OCI-LY1 (cell line): ENCODE measurements around the gene CACNG7.

Experiments used
- CTCF ChIP-seq: fragments of 200-600 bp; sonication (generic), shearing (Covaris generic); IDR thresholded peaks from 2 replicates; pipeline ENCODE4 v1.5.1; 2017; ENCODE audit warnings: mild to moderate bottlenecking, antibody characterized with exemption, low read length, moderate library complexity, mixed read lengths
- EZH2 ChIP-seq: fragments of 200-600 bp; sonication (generic), shearing (Covaris generic); IDR thresholded peaks from 2 replicates; pipeline ENCODE4 v1.8.0; 2017; ENCODE audit warnings: borderline replicate concordance, mixed run types, mild to moderate bottlenecking, antibody characterized with exemption, low read length, moderate library complexity, mixed read lengths

DNA sequence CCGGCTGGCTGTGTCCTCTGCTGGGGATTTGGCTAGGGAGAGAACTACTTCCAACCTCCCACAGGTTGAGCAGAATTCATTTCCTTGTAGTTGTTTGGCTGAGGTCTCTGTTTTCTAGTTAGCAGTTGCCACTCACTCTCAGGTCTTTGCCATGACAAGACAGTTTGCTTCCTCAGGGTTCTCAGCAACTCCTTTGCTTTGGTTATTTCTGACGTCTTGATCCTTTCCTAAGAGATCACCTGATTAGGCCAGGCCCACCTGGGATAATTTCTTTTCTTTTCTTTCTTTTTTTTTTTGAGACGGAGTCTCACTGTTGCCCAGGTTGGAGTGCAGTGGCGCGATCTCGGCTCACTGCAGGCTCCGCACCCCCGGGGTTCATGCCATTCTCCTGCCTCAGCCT lies 44.3 kb downstream of the CACNG7 start:
- TF ChIP-seq CTCF (no peak), EZH2 (no peak)
